ENCODE measurements around the gene TEPSIN. TPM values are rescaled to one million over a fixed set of nuclear protein-coding genes. Genes with fewer than 3 reads are reported as not detected.
A peak's percentile ranks its signal among the peaks of the same experiment; 100 is the strongest.

TEPSIN gene
- total RNA-seq, 2 experiments from 2014 or later: 28.2 to 32.2 TPM

- POLR2A ChIA-PET: no interaction called here
- Mint-ChIP-seq H3K27me3 (no peaks in the 10 kb centered on the region), H3K36me3 (ENCODE audit: low read depth) (no peaks in the 10 kb centered on the region), H3K9me3 (no peaks in the 10 kb centered on the region), H3K4me1 (ENCODE audit: low read depth) (no peaks in the 10 kb centered on the region), H3K27ac (no peak overlapping the region), H3K4me3 (no peak overlapping the region)
- no peak for DNase-seq
- CTCF ChIA-PET: no interaction called here
- ATAC-seq: no peak
- intact Hi-C loops (cut with micrococcal nuclease): no loop called here
- TF ChIP-seq, protein P1, sequence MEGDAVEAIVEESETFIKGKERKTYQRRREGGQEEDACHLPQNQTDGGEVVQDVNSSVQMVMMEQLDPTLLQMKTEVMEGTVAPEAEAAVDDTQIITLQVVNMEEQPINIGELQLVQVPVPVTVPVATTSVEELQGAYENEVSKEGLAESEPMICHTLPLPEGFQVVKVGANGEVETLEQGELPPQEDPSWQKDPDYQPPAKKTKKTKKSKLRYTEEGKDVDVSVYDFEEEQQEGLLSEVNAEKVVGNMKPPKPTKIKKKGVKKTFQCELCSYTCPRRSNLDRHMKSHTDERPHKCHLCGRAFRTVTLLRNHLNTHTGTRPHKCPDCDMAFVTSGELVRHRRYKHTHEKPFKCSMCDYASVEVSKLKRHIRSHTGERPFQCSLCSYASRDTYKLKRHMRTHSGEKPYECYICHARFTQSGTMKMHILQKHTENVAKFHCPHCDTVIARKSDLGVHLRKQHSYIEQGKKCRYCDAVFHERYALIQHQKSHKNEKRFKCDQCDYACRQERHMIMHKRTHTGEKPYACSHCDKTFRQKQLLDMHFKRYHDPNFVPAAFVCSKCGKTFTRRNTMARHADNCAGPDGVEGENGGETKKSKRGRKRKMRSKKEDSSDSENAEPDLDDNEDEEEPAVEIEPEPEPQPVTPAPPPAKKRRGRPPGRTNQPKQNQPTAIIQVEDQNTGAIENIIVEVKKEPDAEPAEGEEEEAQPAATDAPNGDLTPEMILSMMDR (IDR thresholded peaks at IDR 0.05): no peak
Observed at GRCh38 chr17:81202318-81202717, 36.5 kb downstream of the TEPSIN start.

DNA sequence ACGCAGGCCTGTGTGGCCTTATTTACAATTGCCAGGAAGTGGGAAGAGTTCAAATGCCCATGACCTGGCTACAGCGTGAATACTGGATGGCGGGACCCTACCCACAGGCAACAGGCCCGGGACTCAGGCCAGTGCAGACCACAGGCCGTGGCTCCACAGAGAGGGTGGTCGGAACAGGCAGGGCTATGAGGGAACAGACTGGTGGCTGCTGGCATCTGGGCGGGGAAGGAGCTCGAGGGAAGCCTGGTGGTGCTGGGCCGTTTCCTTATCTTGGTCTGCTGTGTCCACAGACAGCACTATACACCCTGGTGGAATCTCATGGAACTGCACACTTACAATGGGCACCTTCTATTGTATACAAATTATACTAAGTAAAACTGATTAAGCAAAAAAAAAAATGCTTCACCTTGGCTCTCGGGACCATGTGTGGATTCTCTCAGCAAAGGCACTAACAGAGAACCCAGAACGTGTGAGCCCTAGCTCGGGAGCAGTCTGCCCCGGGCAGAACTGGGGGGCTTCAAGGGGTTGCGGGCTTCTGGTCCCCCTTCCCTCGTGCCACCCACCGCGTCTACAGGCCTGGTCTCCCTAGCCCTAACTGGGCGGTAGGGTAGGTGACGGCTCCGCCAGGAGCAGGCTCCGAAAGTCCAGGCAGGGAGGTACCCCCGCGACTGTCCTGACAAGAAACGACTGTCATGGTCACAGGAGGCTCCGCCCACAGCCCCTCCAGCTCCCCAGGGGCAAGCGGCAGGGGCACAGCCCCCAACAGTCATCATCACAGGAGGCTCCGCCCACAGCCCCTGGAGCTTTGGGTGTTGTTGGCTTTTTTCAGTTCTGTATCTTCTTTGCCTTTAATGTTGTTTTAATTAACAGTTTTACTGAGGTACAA lies 37.9 kb downstream of the TEPSIN start:
- TF ChIP-seq, protein P1 (IDR thresholded peaks at IDR 0.05): peak; percentile 43
- Mint-ChIP-seq H3K27ac (no peak overlapping the region), H3K36me3 (ENCODE audit: low read depth) (no peaks in the 10 kb centered on the region), H3K4me3 (no peak overlapping the region), H3K27me3 (no peaks in the 10 kb centered on the region), H3K4me1 (ENCODE audit: low read depth) (no peaks in the 10 kb centered on the region), H3K9me3 (no peaks in the 10 kb centered on the region)
- CTCF ChIA-PET: interaction anchor here (1.0 kb wide), 1 partner anchor 56 kb away, joined by 3 read pairs; no protein-coding TSS in a partner anchor
- intact Hi-C loops (cut with micrococcal nuclease): no loop called here
- POLR2A ChIA-PET: interaction anchor here (1.0 to 1.5 kb wide), 2 partner anchors 10 to 12 kb away, joined by 4 to 5 read pairs; no protein-coding TSS in a partner anchor
- ATAC-seq: peak; percentile 86
- peak; percentile 43 for DNase-seq

GRCh38 chr17:81200201-81200600 lies 38.7 kb downstream of the TEPSIN start:
- H3K4me3 Mint-ChIP-seq: no peak overlapping the region
- CTCF ChIA-PET: interaction anchor here (1.0 kb wide), 1 partner anchor 56 kb away, joined by 3 read pairs; no protein-coding TSS in a partner anchor
- H3K4me1 Mint-ChIP-seq (ENCODE audit: low read depth): no peaks in the 10 kb centered on the region
- DNase-seq (no peak), ATAC-seq (no peak)
- no peaks in the 10 kb centered on the region for H3K27me3 Mint-ChIP-seq
- no peaks in the 10 kb centered on the region for H3K36me3 Mint-ChIP-seq (ENCODE audit: low read depth)
- POLR2A ChIA-PET: interaction anchor here (1.0 to 1.5 kb wide), 2 partner anchors 10 to 11 kb away, joined by 4 to 5 read pairs; no protein-coding TSS in a partner anchor
- no peak overlapping the region for H3K27ac Mint-ChIP-seq
- intact Hi-C loops (cut with micrococcal nuclease): no loop called here
- TF ChIP-seq, protein P1 (IDR thresholded peaks at IDR 0.05): no peak
- no peaks in the 10 kb centered on the region for H3K9me3 Mint-ChIP-seq

DNA sequence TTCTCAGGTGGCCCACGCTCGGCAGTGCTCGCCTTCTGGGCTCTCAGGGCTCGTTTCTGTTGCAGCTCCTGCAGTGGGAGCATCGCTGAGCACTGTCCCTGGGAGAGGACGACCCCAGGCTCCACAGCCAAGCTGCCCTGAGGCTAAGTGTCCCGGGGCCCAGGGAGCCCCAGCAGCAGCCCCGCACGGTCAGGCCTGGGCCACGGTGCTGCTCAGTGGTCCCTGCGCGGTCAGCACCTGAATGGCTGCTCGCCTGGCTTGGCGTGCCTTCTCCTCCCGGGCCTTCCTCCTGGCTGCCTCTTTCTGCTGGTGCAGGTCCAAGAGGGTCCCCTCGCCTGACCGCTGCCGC lies 39.4 kb downstream of the TEPSIN start:
- H3K4me1 Mint-ChIP-seq (ENCODE audit: low read depth): no peaks in the 10 kb centered on the region
- DNase-seq (no peak), ATAC-seq (no peak)
- TF ChIP-seq, protein P1 (IDR thresholded peaks at IDR 0.05): no peak
- intact Hi-C loops (cut with micrococcal nuclease): no loop called here
- ChIA-PET POLR2A (no interaction called here), CTCF (no interaction called here)
- no peaks in the 10 kb centered on the region for H3K27me3 Mint-ChIP-seq
- H3K36me3 Mint-ChIP-seq (ENCODE audit: low read depth): no peaks in the 10 kb centered on the region
- H3K27ac Mint-ChIP-seq: no peak overlapping the region
- H3K9me3 Mint-ChIP-seq: no peaks in the 10 kb centered on the region
- H3K4me3 Mint-ChIP-seq: no peak overlapping the region

DNA sequence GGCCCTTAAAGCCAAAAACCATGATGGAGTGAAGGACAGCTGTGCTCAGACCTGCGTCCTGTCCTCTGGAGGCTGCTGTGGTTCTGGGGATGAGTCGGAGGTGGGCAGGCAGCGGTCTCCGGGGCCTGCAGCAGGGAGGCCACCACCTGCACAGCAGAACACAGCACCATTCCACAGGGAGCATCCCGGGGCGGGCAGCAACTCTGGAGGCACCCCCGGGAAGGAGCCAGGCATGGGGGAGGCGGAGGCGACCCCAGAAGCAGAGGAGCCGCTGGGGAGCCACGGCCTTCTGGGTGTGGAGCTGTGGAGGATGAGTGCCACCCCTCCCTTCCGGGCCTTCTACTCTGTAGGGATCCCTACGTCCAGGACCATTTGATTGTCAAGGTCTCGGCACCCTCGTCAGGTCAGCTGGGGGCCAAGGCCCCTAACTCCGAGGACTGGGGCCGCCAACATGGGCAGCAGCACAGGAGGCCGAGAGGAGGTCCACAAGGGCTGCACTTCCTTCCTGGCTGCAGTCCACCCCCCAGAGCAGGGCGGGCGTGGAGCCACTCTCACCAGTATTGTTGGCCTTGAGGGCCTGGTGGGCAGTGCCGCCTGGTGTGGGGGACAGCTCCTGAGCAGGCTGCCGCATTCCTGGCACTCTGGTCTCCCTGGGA lies 39.9 kb downstream of the TEPSIN start:
- H3K27me3 Mint-ChIP-seq: no peaks in the 10 kb centered on the region
- H3K4me1 Mint-ChIP-seq (ENCODE audit: low read depth): no peaks in the 10 kb centered on the region
- no peak for ATAC-seq
- no peaks in the 10 kb centered on the region for H3K9me3 Mint-ChIP-seq
- intact Hi-C loops (cut with micrococcal nuclease): no loop called here
- no peak overlapping the region for H3K27ac Mint-ChIP-seq
- DNase-seq: no peak
- H3K36me3 Mint-ChIP-seq (ENCODE audit: low read depth): no peaks in the 10 kb centered on the region
- H3K4me3 Mint-ChIP-seq: no peak overlapping the region
- TF ChIP-seq, protein P1 (IDR thresholded peaks at IDR 0.05): no peak
- CTCF ChIA-PET: no interaction called here
- POLR2A ChIA-PET: no interaction called here
